Transverse colon (tissue), 4 donors: ENCODE measurements around the gene CATSPERE. TPM values are rescaled to one million over a fixed set of nuclear protein-coding genes. Genes with fewer than 3 reads are reported as not detected.
"Not testable (repeated sequence)": the region's sequence is repeated elsewhere in the genome, so short reads cannot be mapped to it uniquely, and the experiment has no call there.

Experiments used
- DNase-seq: peaks from one replicate; pipeline ENCODE4 v3.0.0-alpha.2; 2019
- H3K27ac ChIP-seq, 4 donors: fragments of 200-600 bp; sonication (generic); 2 replicates each; pipeline ENCODE4 v1.5.1; 2016 to 2018; ENCODE audit warnings: inconsistent platforms in 4 of 4
- H3K27me3 ChIP-seq: fragments of 200-600 bp; sonication (generic); 2 replicates; pipeline ENCODE4 v1.5.1; 2017; ENCODE audit warnings: inconsistent platforms
- H3K36me3 ChIP-seq, 4 donors: fragments of 200-600 bp; sonication (generic); 2 replicates each; pipeline ENCODE4 v1.5.1; 2017 to 2019; ENCODE audit warnings: inconsistent platforms in 4 of 4
- H3K4me1 ChIP-seq, 4 donors: fragments of 200-600 bp; sonication (generic); 2 replicates each; pipeline ENCODE4 v1.5.1; 2017 to 2020; ENCODE audit warnings: inconsistent platforms in 4 of 4
- H3K4me3 ChIP-seq, 4 donors: fragments of 200-600 bp; sonication (generic); 1 replicate in 1 of 4; 2 replicates in 3 of 4; pipeline versions ENCODE4 v1.5.1 to v1.6.1; 2017 to 2019; ENCODE audit warnings: inconsistent platforms in 4 of 4
- H3K9me3 ChIP-seq, 2 donors: fragments of 200-600 bp; sonication (generic); 2 replicates each; pipeline ENCODE4 v1.5.1; 2017 to 2019; ENCODE audit warnings: inconsistent platforms in 2 of 2
- EP300 ChIP-seq: sonication (generic); formaldehyde crosslinking; IDR thresholded peaks from one replicate; pipeline ENCODE4 v1.6.1; 2017; ENCODE audit warnings: antibody characterized with exemption, low read depth
- POLR2A ChIP-seq: fragments of 450-650 bp; IDR thresholded peaks from one replicate; pipeline ENCODE4 v1.6.1; 2016; ENCODE audit warnings: antibody characterized with exemption, mild to moderate bottlenecking, moderate library complexity
- POLR2AphosphoS5 ChIP-seq, 3 donors: sonication (generic); formaldehyde crosslinking; IDR thresholded peaks; one replicate each; pipeline ENCODE4 v1.6.1; 2016; ENCODE audit warnings: antibody characterized with exemption in 3 of 3
- WGBS, 2 donors: methylation state at CpG; one replicate each; pipeline ENCODE4 v1.1.5; 2018; ENCODE audit warnings: low coverage in 1 of 2; 5-methylcytosine and 5-hydroxymethylcytosine counted together
- in situ Hi-C, 4 donors: fragments of 200-750 bp; cut with MboI; loops; one replicate each; pipeline versions ENCODE4 v1.15.0 to v1.15.1; 2017; ENCODE audit warnings: low sequenced_read_pairs in 3 of 4, low pct_ligation_motif_present in 1 of 4, low pct_unique_long_range_greater_than_20kb in 1 of 4
- intact Hi-C: fragments of 100-400 bp; cut with DNase I; formaldehyde crosslinking; loops from one replicate; pipeline ENCODE4 v1.15.1; 2023; ENCODE audit warnings: low total_unique reads
- total RNA-seq, 4 donors: library from RNA; depleted of rRNA; stranded (reverse); fragments of >200 nt; gene quantifications; one replicate each; pipeline ENCODE4 v1.1.0, GENCODE V29; 2016
- TF ChIP-seq, protein P1 (sequence below), 5 experiments: fragments of 200-600 bp in 3 of 5; fragments of 450-650 bp in 2 of 5; sonication (generic) in 3 of 5; IDR thresholded peaks; 1 replicate in 2 of 5; 2 replicates in 3 of 5; pipeline ENCODE4 v1.5.1; 2016 to 2017; ENCODE audit warnings: antibody characterized with exemption in 5 of 5, inconsistent platforms in 3 of 5, mild to moderate bottlenecking in 2 of 5, moderate library complexity in 1 of 5

The CATSPERE gene
- total RNA-seq, 4 donors from 2014 or later: 0.55 to 2.7 TPM; not detected in 2

DNA sequence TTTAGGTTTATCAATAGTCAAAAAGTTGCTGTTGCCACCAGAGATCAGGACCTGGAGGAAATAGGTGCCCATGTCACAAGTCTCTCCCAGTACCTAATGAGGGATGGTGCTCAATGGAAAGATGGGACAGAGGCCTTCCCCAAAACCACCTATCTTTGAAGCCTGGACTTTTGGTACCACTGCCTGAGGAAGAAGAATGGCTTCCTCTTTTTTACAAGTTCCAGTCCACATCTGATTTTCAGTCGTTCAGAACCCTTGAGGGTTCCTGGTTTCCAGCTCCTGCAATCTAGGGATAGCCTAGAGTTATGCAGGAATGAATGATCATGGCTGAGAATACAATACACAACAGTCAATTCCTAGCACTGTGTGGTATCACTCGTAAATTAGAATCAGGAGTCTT lies 5.7 kb downstream of the CATSPERE start:
- Histone ChIP-seq H3K4me3 (no peak overlapping the region), H3K9me3 (no peaks in the 10 kb centered on the region), H3K36me3 (no peaks in the 10 kb centered on the region), H3K4me1 (peaks cover 0 to 2% (median 0%) of the 10 kb centered on the region in 4 donors), H3K27me3 (no peaks in the 10 kb centered on the region), H3K27ac (no peak overlapping the region)
- no peak for DNase-seq
- TF ChIP-seq POLR2AphosphoS5 (IDR thresholded peaks at IDR 0.05) (no peak), EP300 (no peak), POLR2A (no peak)
- TF ChIP-seq, protein P1, sequence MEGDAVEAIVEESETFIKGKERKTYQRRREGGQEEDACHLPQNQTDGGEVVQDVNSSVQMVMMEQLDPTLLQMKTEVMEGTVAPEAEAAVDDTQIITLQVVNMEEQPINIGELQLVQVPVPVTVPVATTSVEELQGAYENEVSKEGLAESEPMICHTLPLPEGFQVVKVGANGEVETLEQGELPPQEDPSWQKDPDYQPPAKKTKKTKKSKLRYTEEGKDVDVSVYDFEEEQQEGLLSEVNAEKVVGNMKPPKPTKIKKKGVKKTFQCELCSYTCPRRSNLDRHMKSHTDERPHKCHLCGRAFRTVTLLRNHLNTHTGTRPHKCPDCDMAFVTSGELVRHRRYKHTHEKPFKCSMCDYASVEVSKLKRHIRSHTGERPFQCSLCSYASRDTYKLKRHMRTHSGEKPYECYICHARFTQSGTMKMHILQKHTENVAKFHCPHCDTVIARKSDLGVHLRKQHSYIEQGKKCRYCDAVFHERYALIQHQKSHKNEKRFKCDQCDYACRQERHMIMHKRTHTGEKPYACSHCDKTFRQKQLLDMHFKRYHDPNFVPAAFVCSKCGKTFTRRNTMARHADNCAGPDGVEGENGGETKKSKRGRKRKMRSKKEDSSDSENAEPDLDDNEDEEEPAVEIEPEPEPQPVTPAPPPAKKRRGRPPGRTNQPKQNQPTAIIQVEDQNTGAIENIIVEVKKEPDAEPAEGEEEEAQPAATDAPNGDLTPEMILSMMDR (IDR thresholded peaks at IDR 0.05): no peak
- 68 to 100% methylated on average over 1 to 2 of the region's 2 CpGs for WGBS, 2 donors
- intact Hi-C loops (no loop called here), in situ Hi-C loops (loop anchor here in 1 of 4 donors (25.0 kb wide), 1 partner anchor 404 kb away; the partner anchor contains the start of gene ZBTB18)

DNA sequence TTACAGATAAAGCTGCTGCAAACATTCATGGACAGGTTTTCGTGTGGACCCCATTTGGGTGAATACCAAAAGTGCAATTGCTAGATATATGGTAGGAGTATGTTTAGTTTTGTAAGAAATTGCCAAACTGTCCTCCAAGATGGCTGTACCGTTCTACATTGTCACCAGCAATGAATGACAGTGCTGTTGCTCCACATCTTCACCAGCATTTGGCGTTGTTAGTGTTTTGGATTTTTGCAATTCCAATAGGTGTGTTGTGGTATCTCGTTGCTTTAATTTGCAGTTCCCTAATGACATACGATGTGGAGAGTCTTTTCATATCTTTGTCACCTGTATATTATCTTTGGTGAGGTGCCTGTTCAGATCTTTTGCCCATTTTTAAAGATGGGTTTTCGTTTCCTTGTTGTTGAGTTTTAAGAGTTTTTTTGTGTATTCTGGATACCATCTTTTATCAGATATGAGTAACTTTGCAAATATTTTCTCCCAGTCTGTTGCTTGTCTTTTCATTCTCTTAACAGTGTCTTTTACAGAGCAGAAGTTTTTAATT lies 12.1 kb downstream of the CATSPERE start:
- in situ Hi-C loops (loop anchor here in 1 of 4 donors (25.0 kb wide), 1 partner anchor 411 kb away; the partner anchor contains the start of gene ZBTB18), intact Hi-C loops (no loop called here)
- no peak overlapping the region for H3K27ac ChIP-seq
- WGBS, 2 donors: 90 to 91% methylated on average over 5 to 6 of the region's 6 CpGs
- TF ChIP-seq POLR2A (no peak), EP300 (no peak), POLR2AphosphoS5 (IDR thresholded peaks at IDR 0.05) (no peak)
- TF ChIP-seq, protein P1 (IDR thresholded peaks at IDR 0.05): no peak
- H3K27me3 ChIP-seq: no peaks in the 10 kb centered on the region
- no peak overlapping the region for H3K4me3 ChIP-seq
- H3K36me3 ChIP-seq: no peaks in the 10 kb centered on the region
- no peaks in the 10 kb centered on the region for H3K9me3 ChIP-seq
- no peaks in the 10 kb centered on the region for H3K4me1 ChIP-seq
- DNase-seq: no peak

- WGBS, 2 donors: 78 to 90% methylated on average over 3 of the region's 3 CpGs
- intact Hi-C loops, in situ Hi-C loops, H3K27ac ChIP-seq, H3K27me3 ChIP-seq, H3K4me1 ChIP-seq, DNase-seq, H3K4me3 ChIP-seq, H3K36me3 ChIP-seq, H3K9me3 ChIP-seq: not testable (repeated sequence)
Observed at GRCh38 chr1:244484971-244485370, 23.9 kb downstream of the CATSPERE start.

DNA sequence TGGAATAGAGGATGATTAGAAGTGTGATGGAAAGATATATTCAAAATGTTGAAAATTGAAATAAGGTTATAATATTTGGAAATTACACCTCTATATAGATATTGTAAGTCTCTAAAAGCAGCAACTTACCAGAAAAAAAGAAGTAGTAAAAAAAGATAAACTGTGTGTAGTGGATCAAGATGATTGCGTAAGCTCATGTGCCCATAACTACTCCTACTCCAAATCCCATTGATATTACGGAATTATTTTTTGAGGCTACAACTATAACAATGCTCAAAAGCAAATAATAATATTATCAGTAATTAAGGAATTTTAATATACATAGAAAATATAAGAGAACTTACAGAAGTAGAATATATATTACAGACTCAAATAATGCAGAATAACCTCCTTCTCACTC lies 33.6 kb downstream of the CATSPERE start:
- intact Hi-C loops: no loop called here
- Histone ChIP-seq H3K27ac (no peak overlapping the region), H3K36me3 (no peaks in the 10 kb centered on the region), H3K27me3 (no peaks in the 10 kb centered on the region), H3K4me3 (no peak overlapping the region), H3K9me3 (no peaks in the 10 kb centered on the region), H3K4me1 (no peaks in the 10 kb centered on the region)
- 89 to 100% methylated on average over 2 of the region's 2 CpGs for WGBS, 2 donors
- in situ Hi-C loops: no loop called here
- no peak for DNase-seq
- no peak for TF ChIP-seq EP300
- TF ChIP-seq POLR2A: no peak
- TF ChIP-seq, protein P1 (IDR thresholded peaks at IDR 0.05): no peak
- no peak for TF ChIP-seq POLR2AphosphoS5 (IDR thresholded peaks at IDR 0.05)

- H3K9me3 ChIP-seq: no peaks in the 10 kb centered on the region
- TF ChIP-seq POLR2AphosphoS5 (IDR thresholded peaks at IDR 0.05): no peak
- no peak for TF ChIP-seq EP300
- TF ChIP-seq, protein P1 (IDR thresholded peaks at IDR 0.05): no peak
- no peak for TF ChIP-seq POLR2A
- no peaks in the 10 kb centered on the region for H3K27me3 ChIP-seq
- intact Hi-C loops (no loop called here), in situ Hi-C loops (no loop called here)
- no peak overlapping the region for H3K27ac ChIP-seq
- 81 to 90% methylated on average over 1 of the region's 1 CpG for WGBS, 2 donors
- H3K4me3 ChIP-seq: no peak overlapping the region
- no peaks in the 10 kb centered on the region for H3K36me3 ChIP-seq
- H3K4me1 ChIP-seq: no peaks in the 10 kb centered on the region
- DNase-seq: no peak
Observed at GRCh38 chr1:244496186-244496585, 35.1 kb downstream of the CATSPERE start.
